Measurements from ENCODE around the gene BPIFB6. TPM values are rescaled to one million over a fixed set of nuclear protein-coding genes. Genes with fewer than 3 reads are reported as not detected.
"Not testable (repeated sequence)": the region's sequence is repeated elsewhere in the genome, so short reads cannot be mapped to it uniquely, and the experiment has no call there.

Gene BPIFB6
- total RNA-seq, 1 donor from 2014 or later = not detected

DNA sequence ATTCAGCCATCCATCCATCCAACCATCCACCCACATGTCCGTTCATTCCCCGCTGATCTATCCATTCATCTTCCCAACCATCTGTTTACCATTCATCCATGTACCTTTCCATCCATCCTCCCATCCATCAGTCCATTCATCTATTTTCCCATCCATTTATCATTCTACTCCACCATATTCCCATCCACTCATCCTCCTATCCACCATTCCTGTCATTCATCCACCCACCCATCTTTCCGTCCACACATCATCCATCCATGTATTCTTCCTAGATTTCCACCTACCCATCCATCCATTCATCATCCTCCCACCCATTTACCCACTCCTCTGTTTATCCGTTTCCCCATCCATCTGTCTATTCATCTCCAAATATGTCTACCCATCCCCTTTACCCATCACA lies 6.8 kb downstream of the BPIFB6 start:
- DNase-seq (ENCODE audit: low read depth) = no peak
- no peak overlapping the region for H3K4me3 ChIP-seq (ENCODE audit: low read depth, low read length)
- H3K36me3 ChIP-seq (ENCODE audit: control insufficient read depth, insufficient read depth, low read length) = no peaks in the 10 kb centered on the region
- H3K27me3 ChIP-seq (ENCODE audit: control insufficient read depth, insufficient read depth, low read length) = no peaks in the 10 kb centered on the region
- TF ChIP-seq, protein P1, sequence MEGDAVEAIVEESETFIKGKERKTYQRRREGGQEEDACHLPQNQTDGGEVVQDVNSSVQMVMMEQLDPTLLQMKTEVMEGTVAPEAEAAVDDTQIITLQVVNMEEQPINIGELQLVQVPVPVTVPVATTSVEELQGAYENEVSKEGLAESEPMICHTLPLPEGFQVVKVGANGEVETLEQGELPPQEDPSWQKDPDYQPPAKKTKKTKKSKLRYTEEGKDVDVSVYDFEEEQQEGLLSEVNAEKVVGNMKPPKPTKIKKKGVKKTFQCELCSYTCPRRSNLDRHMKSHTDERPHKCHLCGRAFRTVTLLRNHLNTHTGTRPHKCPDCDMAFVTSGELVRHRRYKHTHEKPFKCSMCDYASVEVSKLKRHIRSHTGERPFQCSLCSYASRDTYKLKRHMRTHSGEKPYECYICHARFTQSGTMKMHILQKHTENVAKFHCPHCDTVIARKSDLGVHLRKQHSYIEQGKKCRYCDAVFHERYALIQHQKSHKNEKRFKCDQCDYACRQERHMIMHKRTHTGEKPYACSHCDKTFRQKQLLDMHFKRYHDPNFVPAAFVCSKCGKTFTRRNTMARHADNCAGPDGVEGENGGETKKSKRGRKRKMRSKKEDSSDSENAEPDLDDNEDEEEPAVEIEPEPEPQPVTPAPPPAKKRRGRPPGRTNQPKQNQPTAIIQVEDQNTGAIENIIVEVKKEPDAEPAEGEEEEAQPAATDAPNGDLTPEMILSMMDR (IDR thresholded peaks at IDR 0.05; ENCODE audit: insufficient read depth, low read length, poor library complexity, severe bottlenecking) = no peak

DNA sequence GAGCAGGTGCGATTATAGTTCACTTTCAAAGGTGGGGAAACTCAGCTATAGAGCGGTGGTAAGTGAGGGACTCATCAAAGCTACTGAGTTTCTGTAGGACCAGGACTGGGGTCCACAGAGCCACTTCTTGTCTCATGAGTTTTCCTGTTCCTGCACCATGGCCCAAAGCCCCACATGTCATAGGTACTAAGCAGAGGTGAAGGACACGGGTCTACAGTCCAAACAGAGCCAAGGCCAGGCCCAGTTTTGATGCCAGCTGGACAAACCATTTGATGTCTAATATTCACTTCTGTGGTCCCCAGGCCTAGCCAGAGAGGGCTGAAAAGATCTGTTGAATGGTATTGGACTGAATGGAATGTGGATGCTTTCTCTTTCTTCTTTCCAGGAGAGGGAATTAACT lies 11.0 kb downstream of the BPIFB6 start:
- TF ChIP-seq, protein P1 (IDR thresholded peaks at IDR 0.05; ENCODE audit: insufficient read depth, low read length, poor library complexity, severe bottlenecking) = no peak

DNA sequence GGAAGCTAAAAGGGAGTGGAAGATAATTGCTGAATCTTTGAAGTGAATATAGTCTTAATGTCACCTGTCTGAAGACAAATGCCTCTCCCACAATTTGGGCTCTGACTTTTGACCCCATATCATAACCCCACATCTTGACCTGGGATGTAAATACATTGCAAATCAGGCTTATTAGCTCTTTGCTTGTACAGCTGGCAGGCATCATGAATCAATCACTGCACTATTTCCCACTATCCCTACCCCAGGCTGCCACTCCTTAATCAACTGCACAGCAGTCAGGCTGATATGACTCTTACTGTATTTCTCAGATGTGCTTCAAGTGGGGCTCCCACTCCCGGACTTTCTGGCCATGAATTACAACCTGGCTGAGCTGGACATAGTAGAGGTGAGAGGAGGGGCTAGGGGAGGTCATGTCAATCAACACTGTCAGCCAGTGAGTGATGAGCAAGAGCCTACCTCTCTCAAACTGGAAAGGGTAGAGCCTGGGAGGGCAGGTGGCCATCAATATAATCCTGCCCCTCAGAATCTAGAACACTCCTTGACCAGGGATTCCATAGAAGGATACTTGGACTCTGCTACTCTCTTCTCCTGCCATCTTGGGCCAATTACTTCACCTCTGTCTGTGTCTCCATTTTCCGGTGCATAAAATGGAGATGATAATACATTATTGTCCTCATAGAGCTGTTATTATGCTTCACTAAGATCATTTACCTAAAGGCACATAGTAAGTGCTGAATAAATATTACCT lies 11.7 kb downstream of the BPIFB6 start:
- Histone ChIP-seq H3K27me3 (ENCODE audit: control insufficient read depth, insufficient read depth, low read length) (no peaks in the 10 kb centered on the region), H3K36me3 (ENCODE audit: control insufficient read depth, insufficient read depth, low read length) (no peaks in the 10 kb centered on the region), H3K4me3 (ENCODE audit: low read depth, low read length) (no peak overlapping the region)
- DNase-seq (ENCODE audit: low read depth) = no peak
- TF ChIP-seq, protein P1 (IDR thresholded peaks at IDR 0.05; ENCODE audit: insufficient read depth, low read length, poor library complexity, severe bottlenecking) = no peak

More for the DNA sequence above, 11.0 kb downstream of the BPIFB6 start:
- Histone ChIP-seq H3K27me3 (ENCODE audit: control insufficient read depth, insufficient read depth, low read length) (no peaks in the 10 kb centered on the region), H3K36me3 (ENCODE audit: control insufficient read depth, insufficient read depth, low read length) (no peaks in the 10 kb centered on the region), H3K4me3 (ENCODE audit: low read depth, low read length) (no peak overlapping the region)
- no peak for DNase-seq (ENCODE audit: low read depth)

DNA sequence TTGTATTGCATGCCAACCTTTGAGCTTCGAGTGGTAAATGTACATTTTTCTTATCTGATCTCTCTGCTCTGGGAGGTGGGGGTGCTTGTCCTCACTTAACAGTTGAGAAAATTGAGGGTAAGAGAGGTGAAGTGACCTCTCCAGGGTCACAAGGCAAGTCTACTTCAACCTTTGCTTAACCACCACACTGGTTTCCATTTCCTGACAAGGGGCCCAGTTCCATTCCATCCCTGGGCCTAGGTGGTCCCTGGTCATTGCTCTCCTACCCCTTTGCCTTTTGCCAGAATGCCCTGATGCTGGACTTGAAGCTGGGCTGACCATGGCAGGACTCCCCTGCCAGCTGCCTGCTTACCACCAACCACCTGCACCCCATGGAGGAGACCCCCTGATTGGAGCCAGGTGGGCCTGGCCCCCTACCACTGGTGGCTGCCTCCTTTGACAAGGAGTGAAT lies 12.3 kb downstream of the BPIFB6 start:
- Histone ChIP-seq H3K4me3 (ENCODE audit: low read depth, low read length) (no peak overlapping the region), H3K27me3 (ENCODE audit: control insufficient read depth, insufficient read depth, low read length) (no peaks in the 10 kb centered on the region), H3K36me3 (ENCODE audit: control insufficient read depth, insufficient read depth, low read length) (no peaks in the 10 kb centered on the region)
- TF ChIP-seq, protein P1 (IDR thresholded peaks at IDR 0.05; ENCODE audit: insufficient read depth, low read length, poor library complexity, severe bottlenecking) = no peak
- DNase-seq (ENCODE audit: low read depth) = no peak

- H3K27me3 ChIP-seq (ENCODE audit: control insufficient read depth, insufficient read depth, low read length); H3K36me3 ChIP-seq (ENCODE audit: control insufficient read depth, insufficient read depth, low read length); DNase-seq (ENCODE audit: low read depth); H3K4me3 ChIP-seq (ENCODE audit: low read depth, low read length): not testable (repeated sequence)
Observed at GRCh38 chr20:33045129-33045721, 13.8 kb downstream of the BPIFB6 start.

- no peaks in the 10 kb centered on the region for H3K36me3 ChIP-seq (ENCODE audit: control insufficient read depth, insufficient read depth, low read length)
- no peaks in the 10 kb centered on the region for H3K27me3 ChIP-seq (ENCODE audit: control insufficient read depth, insufficient read depth, low read length)
- TF ChIP-seq, protein P1 (IDR thresholded peaks at IDR 0.05; ENCODE audit: insufficient read depth, low read length, poor library complexity, severe bottlenecking) = no peak
- no peak overlapping the region for H3K4me3 ChIP-seq (ENCODE audit: low read depth, low read length)
- no peak for DNase-seq (ENCODE audit: low read depth)
Observed at GRCh38 chr20:33046412-33046811, 15.0 kb downstream of the BPIFB6 start.

All from kidney epithelial cell (primary cell).